Coronary artery (tissue), 2 donors: ENCODE measurements around the gene SLC22A5.

ENCODE experiments used
- DNase-seq: peaks from one replicate; pipeline ENCODE4 v3.0.0-alpha.2; 2017; ENCODE audit warnings: low spot score
- H3K27ac ChIP-seq, 2 donors: fragments of 200-600 bp; sonication (generic); one replicate each; pipeline ENCODE4 v1.5.1; 2016 to 2019
- H3K4me3 ChIP-seq: fragments of 200-600 bp; sonication (generic); 2 replicates; pipeline ENCODE4 v1.5.1; 2016; ENCODE audit warnings: mild to moderate bottlenecking, moderate library complexity
- TF ChIP-seq, protein P1 (sequence below): fragments of 200-600 bp; sonication (generic); IDR thresholded peaks from one replicate; pipeline ENCODE4 v1.5.1; 2019; ENCODE audit warnings: antibody characterized with exemption

SLC22A5 gene

DNA sequence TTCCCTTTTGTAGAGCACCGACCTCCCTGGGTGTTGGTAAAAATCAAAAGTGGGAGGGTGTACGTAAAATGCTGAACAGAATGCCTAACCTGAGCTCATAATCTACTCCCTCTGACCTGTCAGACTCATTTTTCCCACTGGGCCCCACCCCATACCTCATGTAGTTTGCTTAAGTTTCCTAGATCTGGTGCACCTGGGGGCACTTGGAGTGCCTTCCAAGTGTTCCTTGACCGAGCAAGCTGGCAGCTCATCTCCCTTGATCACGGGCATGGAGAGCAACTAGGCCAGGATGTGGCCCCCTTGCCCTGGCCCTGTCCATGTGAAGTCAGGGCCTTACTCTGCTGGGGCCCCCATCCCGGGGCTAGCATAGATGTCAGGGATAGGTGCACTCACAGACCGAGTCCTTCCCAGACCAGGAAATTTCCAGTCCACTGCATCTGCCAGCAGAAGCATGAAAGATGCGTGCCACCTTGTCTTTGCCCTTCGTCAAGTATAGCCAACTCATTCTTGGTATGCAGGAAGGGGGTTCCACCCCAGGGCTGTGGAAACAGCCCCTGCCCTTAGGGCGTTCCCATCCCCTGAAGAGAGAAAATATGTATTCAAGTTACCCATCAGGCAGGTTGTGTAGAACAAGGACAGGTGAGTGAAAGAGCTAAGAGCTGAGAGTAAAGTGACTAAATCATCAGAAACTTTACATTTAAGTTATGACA lies 41.9 kb downstream of the SLC22A5 start:
- Histone ChIP-seq H3K27ac (peak overlapping the region; percentile 97 to 99), H3K4me3 (peak overlapping the region; percentile 93)
- DNase-seq = peak; percentile 77
- TF ChIP-seq, protein P1, sequence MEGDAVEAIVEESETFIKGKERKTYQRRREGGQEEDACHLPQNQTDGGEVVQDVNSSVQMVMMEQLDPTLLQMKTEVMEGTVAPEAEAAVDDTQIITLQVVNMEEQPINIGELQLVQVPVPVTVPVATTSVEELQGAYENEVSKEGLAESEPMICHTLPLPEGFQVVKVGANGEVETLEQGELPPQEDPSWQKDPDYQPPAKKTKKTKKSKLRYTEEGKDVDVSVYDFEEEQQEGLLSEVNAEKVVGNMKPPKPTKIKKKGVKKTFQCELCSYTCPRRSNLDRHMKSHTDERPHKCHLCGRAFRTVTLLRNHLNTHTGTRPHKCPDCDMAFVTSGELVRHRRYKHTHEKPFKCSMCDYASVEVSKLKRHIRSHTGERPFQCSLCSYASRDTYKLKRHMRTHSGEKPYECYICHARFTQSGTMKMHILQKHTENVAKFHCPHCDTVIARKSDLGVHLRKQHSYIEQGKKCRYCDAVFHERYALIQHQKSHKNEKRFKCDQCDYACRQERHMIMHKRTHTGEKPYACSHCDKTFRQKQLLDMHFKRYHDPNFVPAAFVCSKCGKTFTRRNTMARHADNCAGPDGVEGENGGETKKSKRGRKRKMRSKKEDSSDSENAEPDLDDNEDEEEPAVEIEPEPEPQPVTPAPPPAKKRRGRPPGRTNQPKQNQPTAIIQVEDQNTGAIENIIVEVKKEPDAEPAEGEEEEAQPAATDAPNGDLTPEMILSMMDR = no peak

DNA sequence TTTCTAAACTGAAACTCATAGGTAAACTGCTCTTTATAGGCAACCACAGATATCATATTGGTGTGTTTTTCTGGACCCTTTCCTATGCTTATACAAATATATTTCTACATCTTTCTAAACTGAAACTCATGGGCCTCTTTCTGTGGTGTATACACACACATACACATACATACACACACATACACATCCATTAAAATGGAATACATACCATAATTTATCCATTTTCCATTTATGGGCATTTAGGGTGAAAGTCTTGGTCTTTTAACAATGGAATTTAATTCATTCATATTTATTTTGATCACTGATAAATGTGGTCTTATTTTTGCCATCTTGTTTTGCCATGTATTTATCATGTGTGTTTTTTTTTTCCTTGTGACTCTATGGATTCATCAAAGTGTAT lies 44.1 kb downstream of the SLC22A5 start:
- H3K4me3 ChIP-seq = no peak overlapping the region
- TF ChIP-seq, protein P1 = no peak
- H3K27ac ChIP-seq = peak overlapping the region; percentile 5 to 97
- DNase-seq = no peak

DNA sequence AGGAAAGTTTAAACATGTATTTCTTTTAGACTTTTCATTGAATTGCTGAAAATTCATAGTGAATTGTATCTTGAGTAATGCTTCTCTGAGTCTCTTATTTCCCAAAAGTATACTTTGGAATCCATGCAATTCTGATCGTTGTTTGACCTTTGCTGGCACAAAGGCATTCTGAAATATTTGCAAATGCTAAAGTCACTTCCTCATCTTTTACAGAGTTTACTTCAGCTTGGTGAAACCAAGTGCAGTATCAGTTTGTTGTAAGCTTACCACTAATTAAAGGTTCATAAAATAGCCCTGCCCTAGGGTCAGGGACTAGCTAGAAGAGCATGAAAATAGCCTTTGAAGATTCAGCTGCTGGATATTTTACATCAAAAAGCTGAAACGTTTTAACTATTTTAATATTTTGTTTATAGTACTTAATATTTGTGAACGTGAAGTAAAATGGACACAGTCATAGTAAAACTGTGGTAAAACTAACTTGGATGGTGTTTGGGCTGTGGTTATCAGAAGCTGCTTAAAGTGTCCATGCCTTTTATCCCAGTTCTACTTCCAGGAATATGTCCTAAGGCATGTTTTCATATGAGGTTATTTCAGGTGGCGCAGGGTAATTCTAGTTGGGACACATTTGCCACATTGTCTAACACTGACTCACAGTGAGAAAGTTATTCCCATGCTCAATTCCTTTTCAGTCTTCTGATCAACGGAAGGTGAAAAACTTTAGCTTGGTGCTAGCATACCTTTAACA lies 45.3 kb downstream of the SLC22A5 start:
- TF ChIP-seq, protein P1 = no peak
- peak overlapping the region; percentile 73 to 97 for H3K27ac ChIP-seq
- H3K4me3 ChIP-seq = peak overlapping the region; percentile 1
- DNase-seq = peak; percentile 45

DNA sequence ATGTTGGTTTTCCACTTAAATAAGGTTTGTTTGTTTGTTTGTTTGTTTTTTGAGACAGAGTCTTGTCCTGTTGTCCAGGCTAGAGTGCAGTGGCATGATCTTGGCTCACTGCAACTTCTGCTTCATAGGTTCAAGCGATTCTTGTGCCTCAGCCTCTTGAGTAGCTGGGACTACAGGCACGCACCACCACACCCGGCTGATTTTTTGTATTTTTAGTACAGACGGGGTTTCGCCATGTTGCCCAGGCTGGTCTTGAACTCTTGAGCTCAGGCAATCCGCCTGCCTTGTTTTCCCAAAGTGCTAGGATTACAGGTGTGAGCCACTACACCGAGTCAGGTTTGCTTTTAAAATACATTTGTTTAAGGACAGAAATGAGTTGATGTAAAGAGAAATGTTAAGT lies 46.0 kb downstream of the SLC22A5 start:
- peak; percentile 38 for DNase-seq
- Histone ChIP-seq H3K4me3 (peak overlapping the region; percentile 1), H3K27ac (peak overlapping the region; percentile 73 to 97)

DNA sequence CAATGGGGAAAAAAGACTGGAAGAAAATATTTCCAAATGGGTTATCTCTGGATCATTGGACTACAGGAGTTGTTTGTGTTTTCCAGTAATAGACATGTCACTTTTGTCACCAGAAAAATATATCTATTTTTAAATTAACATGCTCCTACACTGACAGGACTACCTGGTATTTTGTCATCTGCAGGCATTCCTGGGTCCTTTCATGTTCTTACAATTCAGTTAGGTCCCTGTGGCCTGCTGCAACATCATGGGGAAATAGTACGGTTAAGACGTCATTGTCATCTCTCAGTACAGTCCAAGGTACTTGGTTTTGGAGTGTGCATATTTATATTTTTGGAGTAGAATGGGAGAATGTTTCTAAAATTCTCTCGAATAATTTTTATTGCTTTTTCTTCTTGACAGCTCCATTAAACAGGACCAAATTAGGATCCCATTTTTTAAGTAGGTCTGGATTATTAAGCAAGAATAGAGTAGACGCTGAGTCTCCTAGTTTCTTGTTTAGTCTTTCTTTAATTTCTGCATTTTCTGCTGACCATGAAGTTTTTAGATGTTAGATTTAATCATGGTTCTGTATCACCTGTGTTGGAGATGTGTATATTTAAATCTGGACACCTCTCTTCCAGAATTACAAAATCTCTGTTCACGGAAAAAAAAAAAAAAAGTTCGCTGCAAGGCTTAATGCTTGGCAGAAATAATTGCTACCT lies 46.9 kb downstream of the SLC22A5 start:
- Histone ChIP-seq H3K4me3 (no peak overlapping the region), H3K27ac (no peak overlapping the region)
- TF ChIP-seq, protein P1 = no peak
- DNase-seq = no peak

DNA sequence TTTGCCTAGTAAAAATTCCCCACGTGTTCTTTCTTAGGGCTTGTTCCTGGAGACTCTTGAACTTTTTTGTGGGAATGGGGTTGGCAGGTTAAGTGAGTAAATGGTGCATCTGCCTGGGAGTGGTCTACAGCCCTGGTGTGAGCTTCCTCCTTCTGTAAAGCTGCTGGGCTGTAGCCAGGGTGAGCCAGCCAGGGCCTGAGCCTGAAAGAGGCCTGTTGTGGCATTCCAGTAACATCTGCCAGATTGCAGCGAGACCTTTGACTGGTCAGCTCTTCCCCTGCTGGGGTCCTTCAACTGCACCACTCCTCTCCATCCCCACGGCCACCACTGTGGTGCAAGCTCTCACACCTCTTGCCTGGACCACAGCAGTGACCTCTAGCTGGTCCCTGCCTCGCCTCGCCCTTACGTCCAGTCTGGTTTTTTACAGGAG lies 47.5 kb downstream of the SLC22A5 start:
- Histone ChIP-seq H3K27ac (peak overlapping the region; percentile 24 to 68), H3K4me3 (no peak overlapping the region)
- TF ChIP-seq, protein P1 = no peak
- no peak for DNase-seq

DNA sequence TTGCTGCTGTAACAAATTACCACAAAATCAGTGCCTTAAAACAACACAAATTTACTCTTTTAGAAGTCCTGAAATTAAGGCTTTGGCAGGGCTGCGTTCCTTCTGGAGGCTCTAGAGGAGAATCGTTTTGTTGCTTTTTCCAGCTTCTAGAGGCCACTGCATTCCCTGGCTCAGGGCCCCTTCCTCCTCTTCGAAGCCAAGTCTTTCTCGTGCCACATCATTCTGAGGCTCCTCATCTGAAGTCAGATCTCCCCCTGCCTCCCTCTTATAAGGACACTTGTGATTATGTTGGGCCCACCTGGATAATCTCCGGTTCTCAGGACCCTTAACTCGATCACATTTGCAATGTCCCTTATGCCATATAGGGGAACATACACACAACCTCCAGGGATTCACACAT lies 48.0 kb downstream of the SLC22A5 start:
- TF ChIP-seq, protein P1 = no peak
- H3K27ac ChIP-seq = peak overlapping the region; percentile 24 to 68
- no peak overlapping the region for H3K4me3 ChIP-seq
- no peak for DNase-seq
